ENCODE data around the gene AQP6. TPM values are rescaled to one million over a fixed set of nuclear protein-coding genes. Genes with fewer than 3 reads are reported as not detected.

AQP6 gene
- total RNA-seq, 6 donors from 2014 or later = 0.06 to 0.39 (median 0.24) TPM; not detected in 2

DNA sequence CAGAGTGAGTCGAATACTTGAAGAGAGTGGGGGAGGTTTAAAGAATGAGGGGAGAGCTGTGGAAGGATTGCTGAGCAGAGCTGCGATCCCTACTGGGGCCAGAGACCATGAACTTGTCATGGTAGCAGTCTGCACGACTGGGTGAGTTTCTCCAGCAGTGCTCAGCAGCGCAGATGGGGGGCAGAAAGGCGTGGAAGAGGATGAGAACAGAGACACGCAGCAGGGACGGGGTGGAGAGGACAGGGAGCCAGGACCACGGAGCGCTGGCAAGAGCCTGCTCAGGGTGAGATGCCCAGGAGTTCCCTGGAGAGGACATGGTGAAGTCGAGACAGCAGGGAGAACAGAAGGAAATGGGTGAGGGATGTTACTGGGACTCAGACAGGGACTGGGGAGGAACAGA lies 2.1 kb upstream of the AQP6 start:
- Histone ChIP-seq H3K4me3 (no peak overlapping the region), H3K27me3 (no peaks in the 10 kb centered on the region), H3K4me1 (peaks cover 12 to 28% (median 22%) of the 10 kb centered on the region in 4 donors), H3K9me3 (no peaks in the 10 kb centered on the region), H3K27ac (no peak overlapping the region), H3K36me3 (no peaks in the 10 kb centered on the region)
- 67 to 72% methylated on average over 10 of the region's 10 CpGs for WGBS, 2 donors
- DNase-seq = no peak
- no peak for TF ChIP-seq POLR2AphosphoS5 (IDR thresholded peaks at IDR 0.05)
- TF ChIP-seq, protein P1, sequence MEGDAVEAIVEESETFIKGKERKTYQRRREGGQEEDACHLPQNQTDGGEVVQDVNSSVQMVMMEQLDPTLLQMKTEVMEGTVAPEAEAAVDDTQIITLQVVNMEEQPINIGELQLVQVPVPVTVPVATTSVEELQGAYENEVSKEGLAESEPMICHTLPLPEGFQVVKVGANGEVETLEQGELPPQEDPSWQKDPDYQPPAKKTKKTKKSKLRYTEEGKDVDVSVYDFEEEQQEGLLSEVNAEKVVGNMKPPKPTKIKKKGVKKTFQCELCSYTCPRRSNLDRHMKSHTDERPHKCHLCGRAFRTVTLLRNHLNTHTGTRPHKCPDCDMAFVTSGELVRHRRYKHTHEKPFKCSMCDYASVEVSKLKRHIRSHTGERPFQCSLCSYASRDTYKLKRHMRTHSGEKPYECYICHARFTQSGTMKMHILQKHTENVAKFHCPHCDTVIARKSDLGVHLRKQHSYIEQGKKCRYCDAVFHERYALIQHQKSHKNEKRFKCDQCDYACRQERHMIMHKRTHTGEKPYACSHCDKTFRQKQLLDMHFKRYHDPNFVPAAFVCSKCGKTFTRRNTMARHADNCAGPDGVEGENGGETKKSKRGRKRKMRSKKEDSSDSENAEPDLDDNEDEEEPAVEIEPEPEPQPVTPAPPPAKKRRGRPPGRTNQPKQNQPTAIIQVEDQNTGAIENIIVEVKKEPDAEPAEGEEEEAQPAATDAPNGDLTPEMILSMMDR (IDR thresholded peaks at IDR 0.05) = no peak
- TF ChIP-seq EP300 (IDR thresholded peaks at IDR 0.05) = no peak
- no peak for TF ChIP-seq POLR2A (IDR thresholded peaks at IDR 0.05)
- ATAC-seq (ENCODE audit: low FRiP score in 2 of 2) = no peak

DNA sequence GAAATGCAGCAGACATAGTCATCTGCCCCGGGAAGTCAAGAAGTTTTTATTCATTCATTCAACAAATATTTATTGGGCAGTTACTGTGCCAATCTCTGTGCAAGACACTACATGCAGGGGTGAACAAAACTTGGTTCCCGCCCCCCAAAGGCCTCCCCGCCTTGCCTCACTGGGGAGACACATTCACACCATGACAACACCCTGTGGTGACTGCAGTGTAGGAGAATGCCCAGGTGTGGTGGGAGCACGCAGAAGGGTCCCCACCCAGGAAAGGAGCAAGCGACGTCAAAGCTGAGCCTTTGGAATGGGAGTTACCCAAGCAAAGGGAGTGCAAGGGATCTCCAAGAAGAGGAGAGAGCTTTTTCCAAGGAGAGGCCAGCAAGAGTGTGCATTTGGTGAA lies 1.6 kb upstream of the AQP6 start:
- ATAC-seq (ENCODE audit: low FRiP score in 2 of 2) = no peak
- peaks cover 12 to 23% (median 17%) of the 10 kb centered on the region in 4 donors for H3K4me1 ChIP-seq
- no peak overlapping the region for H3K27ac ChIP-seq
- TF ChIP-seq POLR2A (IDR thresholded peaks at IDR 0.05) = no peak
- TF ChIP-seq, protein P1 (IDR thresholded peaks at IDR 0.05) = no peak
- no peak for TF ChIP-seq POLR2AphosphoS5 (IDR thresholded peaks at IDR 0.05)
- TF ChIP-seq EP300 (IDR thresholded peaks at IDR 0.05) = no peak
- 77 to 89% methylated on average over 6 of the region's 6 CpGs for WGBS, 2 donors
- H3K27me3 ChIP-seq = no peaks in the 10 kb centered on the region
- H3K4me3 ChIP-seq = no peak overlapping the region
- H3K36me3 ChIP-seq = no peaks in the 10 kb centered on the region
- no peaks in the 10 kb centered on the region for H3K9me3 ChIP-seq
- DNase-seq = no peak

DNA sequence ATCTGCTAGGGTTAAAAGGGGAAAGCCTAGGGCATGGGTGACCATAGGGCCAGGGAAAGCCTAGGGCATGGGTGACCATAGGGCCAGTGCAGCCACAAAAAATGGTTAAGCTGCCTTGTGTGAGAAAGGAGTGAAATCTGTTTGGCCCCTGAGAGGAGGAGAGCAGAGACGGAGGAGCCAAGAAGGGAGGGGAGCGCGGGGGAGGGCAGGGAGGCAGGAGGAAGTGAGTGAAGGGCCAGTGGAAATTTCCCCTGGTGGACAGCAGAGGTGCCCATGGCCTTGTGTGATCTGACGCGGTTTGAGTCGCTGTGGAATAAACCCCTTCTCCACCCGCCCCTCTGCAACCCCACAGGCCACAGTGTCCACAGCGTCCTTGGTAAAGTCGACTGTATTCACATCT lies 618 bp upstream of the AQP6 start:
- Histone ChIP-seq H3K36me3 (no peaks in the 10 kb centered on the region), H3K9me3 (no peaks in the 10 kb centered on the region), H3K27ac (no peak overlapping the region), H3K4me1 (peaks cover 7 to 13% (median 10%) of the 10 kb centered on the region in 4 donors), H3K4me3 (no peak overlapping the region), H3K27me3 (no peaks in the 10 kb centered on the region)
- WGBS, 2 donors = 74 to 83% methylated on average over 9 of the region's 9 CpGs
- ATAC-seq (ENCODE audit: low FRiP score in 2 of 2) = no peak
- TF ChIP-seq POLR2A (IDR thresholded peaks at IDR 0.05) (no peak), POLR2AphosphoS5 (IDR thresholded peaks at IDR 0.05) (no peak)
- no peak for DNase-seq

DNA sequence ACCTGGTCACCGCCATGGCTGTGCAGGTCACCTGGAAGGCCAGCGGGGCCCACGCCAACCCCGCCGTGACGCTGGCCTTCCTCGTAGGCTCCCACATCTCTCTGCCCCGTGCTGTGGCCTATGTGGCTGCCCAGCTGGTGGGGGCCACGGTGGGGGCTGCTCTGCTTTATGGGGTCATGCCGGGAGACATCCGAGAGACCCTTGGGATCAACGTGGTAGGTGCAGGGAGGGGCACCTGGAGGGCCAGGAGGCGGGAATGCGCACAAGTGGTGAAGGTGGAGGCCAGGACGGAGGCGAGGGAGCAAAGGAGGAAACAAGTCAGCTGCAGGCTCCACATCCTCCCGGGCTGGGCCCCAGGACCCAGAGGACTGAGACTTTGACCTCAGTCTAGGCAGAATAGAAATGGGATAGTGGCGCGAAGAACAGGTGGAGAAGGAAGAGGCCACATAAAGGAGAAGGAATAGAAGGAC lies 649 bp downstream of the AQP6 start:
- no peaks in the 10 kb centered on the region for H3K9me3 ChIP-seq
- peaks cover 0 to 5% (median 2%) of the 10 kb centered on the region in 4 donors for H3K4me1 ChIP-seq
- no peak for ATAC-seq (ENCODE audit: low FRiP score in 2 of 2)
- peak in 1 of 2 donors; percentile 63 for DNase-seq
- no peak overlapping the region for H3K27ac ChIP-seq
- H3K36me3 ChIP-seq = no peaks in the 10 kb centered on the region
- no peaks in the 10 kb centered on the region for H3K27me3 ChIP-seq
- no peak for TF ChIP-seq POLR2AphosphoS5 (IDR thresholded peaks at IDR 0.05)
- no peak for TF ChIP-seq POLR2A (IDR thresholded peaks at IDR 0.05)
- TF ChIP-seq EP300 (IDR thresholded peaks at IDR 0.05) = no peak
- TF ChIP-seq, protein P1 (IDR thresholded peaks at IDR 0.05) = no peak
- no peak overlapping the region for H3K4me3 ChIP-seq
- 83 to 84% methylated on average over 13 to 19 of the region's 19 CpGs for WGBS, 2 donors

DNA sequence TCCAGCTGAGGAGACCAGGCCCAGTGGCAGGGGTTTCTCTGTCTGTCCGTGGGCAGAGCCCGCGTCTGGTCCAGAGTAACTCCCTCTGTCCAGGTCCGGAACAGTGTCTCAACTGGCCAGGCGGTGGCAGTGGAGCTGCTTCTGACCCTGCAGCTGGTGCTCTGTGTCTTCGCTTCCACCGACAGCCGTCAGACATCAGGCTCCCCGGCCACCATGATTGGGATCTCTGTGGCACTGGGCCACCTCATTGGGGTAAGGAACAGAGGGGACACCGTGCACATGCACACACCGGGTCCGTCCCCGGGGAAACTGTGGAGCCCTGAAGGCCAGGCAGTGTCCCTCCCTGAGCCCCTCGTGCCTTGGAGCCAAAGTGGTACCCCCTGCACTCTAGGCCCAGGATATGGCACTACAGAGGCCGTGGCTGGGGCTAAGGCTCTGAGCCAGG lies 1.5 kb downstream of the AQP6 start:
- Histone ChIP-seq H3K27me3 (no peaks in the 10 kb centered on the region), H3K27ac (no peak overlapping the region), H3K9me3 (no peaks in the 10 kb centered on the region), H3K4me1 (peaks cover 0 to 5% (median 2%) of the 10 kb centered on the region in 4 donors), H3K4me3 (no peak overlapping the region), H3K36me3 (no peaks in the 10 kb centered on the region)
- peak; percentile 65 to 82 for ATAC-seq (ENCODE audit: low FRiP score in 2 of 2)
- TF ChIP-seq POLR2A (IDR thresholded peaks at IDR 0.05) = no peak
- TF ChIP-seq, protein P1 (IDR thresholded peaks at IDR 0.05) = peak; percentile 27 to 79 (median 64)
- peak in 1 of 2 donors; percentile 79 for DNase-seq
- WGBS, 2 donors = 50% methylated on average over 14 of the region's 15 CpGs; no CpG with 5 or more reads in 1 of the 2 donors
